H9 (cell line): ENCODE data around the gene CNTD1. TPM values are rescaled to one million over a fixed set of nuclear protein-coding genes. Genes with fewer than 3 reads are reported as not detected.

ENCODE experiments used
- DNase-seq: peaks from one replicate; pipeline ENCODE4 v3.0.0-alpha.2; 2017
- H2AFZ ChIP-seq: one replicate; pipeline ENCODE4 v1.6.1; 2013; ENCODE audit warnings: mild to moderate bottlenecking, low read length, control low read depth, moderate library complexity
- H2AK5ac ChIP-seq: 2 replicates; pipeline ENCODE4 v1.6.1; 2013; ENCODE audit warnings: low read length, control low read depth, mixed read lengths; ENCODE audit not compliant: insufficient read length
- H2BK120ac ChIP-seq: one replicate; pipeline ENCODE4 v1.6.1; 2013; ENCODE audit warnings: low read depth, mild to moderate bottlenecking, low read length, control low read depth, inconsistent platforms; ENCODE audit not compliant: poor library complexity, severe bottlenecking
- H2BK12ac ChIP-seq: 2 replicates; pipeline ENCODE4 v1.6.1; 2013; ENCODE audit warnings: low read length, control low read depth, mixed read lengths, low read depth; ENCODE audit not compliant: insufficient read length
- H2BK15ac ChIP-seq: 2 replicates; pipeline ENCODE4 v1.6.1; 2013; ENCODE audit warnings: low read depth, low read length, control low read depth
- H2BK20ac ChIP-seq: one replicate; pipeline ENCODE4 v1.6.1; 2013; ENCODE audit warnings: low read depth, mild to moderate bottlenecking, low read length, control low read depth, inconsistent platforms; ENCODE audit not compliant: poor library complexity, severe bottlenecking
- H2BK5ac ChIP-seq: 2 replicates; pipeline ENCODE4 v1.6.1; 2013; ENCODE audit warnings: low read length, control low read depth, mixed read lengths; ENCODE audit not compliant: insufficient read length
- H3K14ac ChIP-seq: 2 replicates; pipeline ENCODE4 v1.6.1; 2013; ENCODE audit warnings: low read length, control low read depth; ENCODE audit not compliant: insufficient read depth
- H3K18ac ChIP-seq: 2 replicates; pipeline ENCODE4 v1.6.1; 2013; ENCODE audit warnings: low read depth, mild to moderate bottlenecking, mixed read lengths, low read length, control low read depth; ENCODE audit not compliant: insufficient read length
- H3K23ac ChIP-seq: 2 replicates; pipeline ENCODE4 v1.6.1; 2013; ENCODE audit warnings: low read length, control low read depth, mixed read lengths, low read depth; ENCODE audit not compliant: insufficient read length
- H3K23me2 ChIP-seq: 2 replicates; pipeline ENCODE4 v1.6.1; 2013; ENCODE audit warnings: low read depth, mild to moderate bottlenecking, mixed read lengths, low read length, control low read depth; ENCODE audit not compliant: insufficient read length, poor library complexity, severe bottlenecking
- H3K27ac ChIP-seq: 2 replicates; pipeline ENCODE4 v1.5.1; 2013; ENCODE audit warnings: low read length, control low read depth, mixed read lengths, low read depth; ENCODE audit not compliant: insufficient read length
- H3K27me3 ChIP-seq: 2 replicates; pipeline ENCODE4 v1.6.1; 2013; ENCODE audit warnings: low read length, control low read depth, inconsistent platforms; ENCODE audit not compliant: insufficient read depth
- H3K4ac ChIP-seq: 2 replicates; pipeline ENCODE4 v1.6.1; 2013; ENCODE audit warnings: low read depth, mild to moderate bottlenecking, control low read depth, inconsistent platforms, low read length, moderate library complexity
- H3K4me1 ChIP-seq: 2 replicates; pipeline ENCODE4 v1.6.1; 2013; ENCODE audit warnings: low read length, control low read depth, inconsistent platforms; ENCODE audit not compliant: insufficient read depth
- H3K4me2 ChIP-seq: 2 replicates; pipeline ENCODE4 v1.6.1; 2013; ENCODE audit warnings: low read length, control low read depth, mixed read lengths; ENCODE audit not compliant: insufficient read length, insufficient read depth
- H3K56ac ChIP-seq: 2 replicates; pipeline ENCODE4 v1.6.1; 2013; ENCODE audit warnings: low read depth, mild to moderate bottlenecking, mixed read lengths, low read length, control low read depth; ENCODE audit not compliant: insufficient read length
- H3K79me1 ChIP-seq: 2 replicates; pipeline ENCODE4 v1.6.1; 2013; ENCODE audit warnings: low read depth, mild to moderate bottlenecking, moderate library complexity, low read length, control low read depth, inconsistent platforms; ENCODE audit not compliant: insufficient read depth, poor library complexity, severe bottlenecking
- H3K79me2 ChIP-seq: 2 replicates; pipeline ENCODE4 v1.6.1; 2013; ENCODE audit warnings: low read length, control low read depth, inconsistent platforms; ENCODE audit not compliant: insufficient read depth
- H3K9ac ChIP-seq: 2 replicates; pipeline ENCODE4 v1.6.1; 2013; ENCODE audit warnings: low read length, control low read depth, mixed read lengths; ENCODE audit not compliant: insufficient read length; ENCODE audit errors: extremely low read depth
- H3K9me3 ChIP-seq: one replicate; pipeline ENCODE4 v1.6.1; 2013; ENCODE audit warnings: low read depth, low read length, inconsistent platforms; ENCODE audit not compliant: control insufficient read depth
- H3T11ph ChIP-seq: one replicate; pipeline ENCODE4 v1.6.1; 2013; ENCODE audit warnings: mild to moderate bottlenecking, low read length, control low read depth, inconsistent platforms
- H4K20me1 ChIP-seq: one replicate; pipeline ENCODE4 v1.6.1; 2013; ENCODE audit not compliant: control insufficient read depth, insufficient read length, insufficient read depth
- H4K5ac ChIP-seq: 2 replicates; pipeline ENCODE4 v1.6.1; 2013; ENCODE audit warnings: low read depth, mild to moderate bottlenecking, mixed read lengths, low read length, control low read depth; ENCODE audit not compliant: insufficient read length
- H4K8ac ChIP-seq: replicated peaks from 2 replicates; pipeline ENCODE4 v1.6.1; 2013; ENCODE audit warnings: low read length, control low read depth, mixed read lengths, low read depth; ENCODE audit not compliant: insufficient read length
- H4K91ac ChIP-seq: 2 replicates; pipeline ENCODE4 v1.6.1; 2013; ENCODE audit warnings: low read depth, mild to moderate bottlenecking, moderate library complexity, mixed read lengths, low read length, control low read depth; ENCODE audit not compliant: insufficient read length
- H3K27ac Mint-ChIP-seq, 3 experiments: 2 replicates in 2 of 3; 3 replicates in 1 of 3; pipeline ENCODE4 v1.8.0; 2020 to 2021; ENCODE audit warnings: mixed read lengths in 3 of 3, mild to moderate bottlenecking in 1 of 3, moderate library complexity in 1 of 3
- H3K27me3 Mint-ChIP-seq: 2 replicates; pipeline ENCODE4 v1.8.0; 2021; ENCODE audit warnings: low read depth, mild to moderate bottlenecking, moderate library complexity, mixed read lengths
- H3K36me3 Mint-ChIP-seq, 3 experiments: 2 replicates in 2 of 3; 3 replicates in 1 of 3; pipeline ENCODE4 v1.8.0; 2020 to 2021; ENCODE audit warnings: low read depth in 3 of 3, mixed read lengths in 3 of 3; ENCODE audit not compliant: insufficient read depth in 1 of 3
- H3K4me1 Mint-ChIP-seq, 2 experiments: 2 replicates each; pipeline ENCODE4 v1.8.0; 2020; ENCODE audit warnings: mixed read lengths in 2 of 2
- H3K4me3 Mint-ChIP-seq, 2 experiments: 2 replicates in 1 of 2; 3 replicates in 1 of 2; pipeline ENCODE4 v1.8.0; 2020 to 2021; ENCODE audit warnings: mild to moderate bottlenecking in 2 of 2, mixed read lengths in 2 of 2, moderate library complexity in 1 of 2
- H3K9me3 Mint-ChIP-seq, 2 experiments: 2 replicates in 1 of 2; 3 replicates in 1 of 2; pipeline ENCODE4 v1.8.0; 2020; ENCODE audit warnings: mild to moderate bottlenecking in 2 of 2, mixed read lengths in 2 of 2, moderate library complexity in 1 of 2
- CTCF ChIP-seq: fragments of 200-600 bp; sonication (generic); conservative IDR thresholded peaks from 3 replicates; pipeline ENCODE4 v1.8.0; 2021; ENCODE audit warnings: antibody characterized with exemption, mild to moderate bottlenecking
- WGBS: extraction: QIAGEN DNeasy Blood & Tissue Kit; methylation state at CpG from one replicate; pipeline ENCODE4 v1.1.7; 2013; ENCODE audit warnings: missing lambda C conversion rate, low lambda C conversion rate, mixed read lengths; ENCODE audit not compliant: insufficient read length; ENCODE audit errors: extremely low coverage; 5-methylcytosine and 5-hydroxymethylcytosine counted together
- total RNA-seq: library from RNA; stranded (reverse); gene quantifications from 2 replicates; pipeline ENCODE4 v1.2.1, GENCODE V29; 2021

CNTD1 gene
- total RNA-seq, 1 experiment from 2014 or later = not detected

GRCh38 chr17:42787266-42787665 is 11.4 kb upstream of the CNTD1 start:
- H3K27ac Mint-ChIP-seq = no peak overlapping the region
- H4K20me1 ChIP-seq = no peaks in the 10 kb centered on the region
- no peak overlapping the region for H3K27ac ChIP-seq
- no peak for DNase-seq
- no peaks in the 10 kb centered on the region for H3K79me1 ChIP-seq
- no peak overlapping the region for H3K4ac ChIP-seq
- H3K9me3 ChIP-seq = no peaks in the 10 kb centered on the region
- no peak for TF ChIP-seq CTCF
- H3K23ac ChIP-seq = no peak overlapping the region
- H4K8ac ChIP-seq = no peak overlapping the region
- H2AFZ ChIP-seq = no peak overlapping the region
- H3K36me3 Mint-ChIP-seq = no peaks in the 10 kb centered on the region; a peak in 1 of 7 replicates
- H3K4me1 ChIP-seq = no peaks in the 10 kb centered on the region
- no peak overlapping the region for H4K91ac ChIP-seq
- WGBS = no CpG with 5 or more reads among the region's 11 CpGs
- no peak overlapping the region for H2BK5ac ChIP-seq
- H3T11ph ChIP-seq = no peak overlapping the region
- H3K18ac ChIP-seq = no peak overlapping the region
- no peak overlapping the region for H3K4me3 Mint-ChIP-seq
- no peaks in the 10 kb centered on the region for H3K23me2 ChIP-seq
- no peak overlapping the region for H2BK15ac ChIP-seq
- H3K14ac ChIP-seq = no peak overlapping the region; the same call in 1 of the 2 replicates
- no peak overlapping the region for H4K5ac ChIP-seq
- no peak overlapping the region for H2BK120ac ChIP-seq
- H2BK12ac ChIP-seq = no peak overlapping the region
- H3K9me3 Mint-ChIP-seq = no peaks in the 10 kb centered on the region
- no peak overlapping the region for H3K9ac ChIP-seq
- H3K4me2 ChIP-seq = no peak overlapping the region
- no peak overlapping the region for H2BK20ac ChIP-seq
- no peak overlapping the region for H3K56ac ChIP-seq
- H2AK5ac ChIP-seq = no peak overlapping the region
- peaks cover 15% of the 10 kb centered on the region for H3K27me3 Mint-ChIP-seq
- H3K79me2 ChIP-seq = no peaks in the 10 kb centered on the region
- H3K4me1 Mint-ChIP-seq = peaks cover 9 to 12% of the 10 kb centered on the region in 2 experiments
- no peaks in the 10 kb centered on the region; the same call in 1 of the 2 replicates for H3K27me3 ChIP-seq
